ENCODE measurements around the gene PRSS2. TPM values are rescaled to one million over a fixed set of nuclear protein-coding genes. Genes with fewer than 3 reads are reported as not detected.

The PRSS2 gene
- total RNA-seq, 1 donor from 2014 or later = not detected

- H3K4me3 ChIP-seq = no peak overlapping the region
- DNase-seq (ENCODE audit: extremely low spot score in 2 of 2) = peak in 1 of 2 donors; percentile 42
- TF ChIP-seq POLR2AphosphoS5 (IDR thresholded peaks at IDR 0.05; ENCODE audit: insufficient read depth in 1 of 2, low read depth in 1 of 2) (no peak), POLR2A (IDR thresholded peaks at IDR 0.05) (no peak), CTCF (IDR thresholded peaks at IDR 0.05) (no peak)
- peaks cover 16% of the 10 kb centered on the region for H3K4me1 ChIP-seq
- intact Hi-C loops (cut with DNase I) = loop anchor here (5.0 kb wide), 1 partner anchor 1118 kb away; no protein-coding TSS in a partner anchor
- H3K36me3 ChIP-seq = no peaks in the 10 kb centered on the region
- no peaks in the 10 kb centered on the region for H3K9me3 ChIP-seq
- H3K27ac ChIP-seq = no peak overlapping the region
- peaks cover 4% of the 10 kb centered on the region for H3K27me3 ChIP-seq
Observed at GRCh38 chr7:142800699-142801260, 30.0 kb downstream of the PRSS2 start.

- Histone ChIP-seq H3K4me1 (peaks cover 11% of the 10 kb centered on the region), H3K36me3 (no peaks in the 10 kb centered on the region), H3K27ac (no peak overlapping the region), H3K4me3 (no peak overlapping the region), H3K27me3 (peaks cover 4% of the 10 kb centered on the region), H3K9me3 (no peaks in the 10 kb centered on the region)
- TF ChIP-seq POLR2A (IDR thresholded peaks at IDR 0.05) (no peak), CTCF (IDR thresholded peaks at IDR 0.05) (no peak), POLR2AphosphoS5 (IDR thresholded peaks at IDR 0.05; ENCODE audit: insufficient read depth in 1 of 2, low read depth in 1 of 2) (no peak)
- intact Hi-C loops (cut with DNase I) = loop anchor here (5.0 kb wide), 1 partner anchor 1119 kb away; no protein-coding TSS in a partner anchor
- DNase-seq (ENCODE audit: extremely low spot score in 2 of 2) = peak in 1 of 2 donors; percentile 78
Observed at GRCh38 chr7:142801601-142802295, 31.0 kb downstream of the PRSS2 start.

- Histone ChIP-seq H3K4me3 (no peak overlapping the region), H3K27me3 (peaks cover 2% of the 10 kb centered on the region), H3K27ac (no peak overlapping the region), H3K9me3 (no peaks in the 10 kb centered on the region), H3K4me1 (peaks cover 5% of the 10 kb centered on the region), H3K36me3 (no peaks in the 10 kb centered on the region)
- DNase-seq (ENCODE audit: extremely low spot score in 2 of 2) = no peak
- intact Hi-C loops (cut with DNase I) = loop anchor here (5.0 kb wide), 1 partner anchor 1120 kb away; no protein-coding TSS in a partner anchor
- no peak for TF ChIP-seq CTCF (IDR thresholded peaks at IDR 0.05)
- no peak for TF ChIP-seq POLR2A (IDR thresholded peaks at IDR 0.05)
- no peak for TF ChIP-seq POLR2AphosphoS5 (IDR thresholded peaks at IDR 0.05; ENCODE audit: insufficient read depth in 1 of 2, low read depth in 1 of 2)
Observed at GRCh38 chr7:142802301-142802700, 31.5 kb downstream of the PRSS2 start.

GRCh38 chr7:142803901-142804300 is 33.1 kb downstream of the PRSS2 start:
- intact Hi-C loops (cut with DNase I) = loop anchor here (5.0 kb wide), 1 partner anchor 1122 kb away; no protein-coding TSS in a partner anchor
- no peak overlapping the region for H3K4me3 ChIP-seq
- no peaks in the 10 kb centered on the region for H3K27me3 ChIP-seq
- no peaks in the 10 kb centered on the region for H3K4me1 ChIP-seq
- no peaks in the 10 kb centered on the region for H3K9me3 ChIP-seq
- no peak overlapping the region for H3K27ac ChIP-seq
- H3K36me3 ChIP-seq = no peaks in the 10 kb centered on the region
- no peak for DNase-seq (ENCODE audit: extremely low spot score in 2 of 2)
- TF ChIP-seq CTCF (IDR thresholded peaks at IDR 0.05) (no peak), POLR2AphosphoS5 (IDR thresholded peaks at IDR 0.05; ENCODE audit: insufficient read depth in 1 of 2, low read depth in 1 of 2) (no peak), POLR2A (IDR thresholded peaks at IDR 0.05) (no peak)

Data from vagina (tissue), 2 donors.